Measurements from ENCODE around the gene CNTN4.

The CNTN4 gene

GRCh38 chr3:3105815-3106214 lies 1007.1 kb downstream of the CNTN4 start:
- no peak for DNase-seq (ENCODE audit: low spot score)

GRCh38 chr3:3107181-3107580 lies 1008.5 kb downstream of the CNTN4 start:
- DNase-seq (ENCODE audit: low spot score): no peak
